Muscle of back (tissue), 13 donors: ENCODE measurements around the gene POTEB2. TPM values are rescaled to one million over a fixed set of nuclear protein-coding genes. Genes with fewer than 3 reads are reported as not detected.
"Not testable (repeated sequence)": the region's sequence is repeated elsewhere in the genome, so short reads cannot be mapped to it uniquely, and the experiment has no call there.

ENCODE experiments used
- DNase-seq, 3 donors: peaks; one replicate each; pipeline versions ENCODE4 v3.0.0 to v3.0.0-alpha.2; 2013
- long read RNA-seq, 9 donors: transcript quantifications; one replicate each; lab custom pipeline, GENCODE V29; 2026
- polyA plus RNA-seq, 10 donors: library from polyadenylated mRNA; unstranded; fragments of 120-200 nt; gene quantifications; one replicate each; pipeline ENCODE4 v1.2.1, GENCODE V29; 2013; ENCODE audit not compliant: insufficient read length in 10 of 10

POTEB2 gene
- not detected for polyA plus RNA-seq
- long read RNA-seq, donor 1: 0 reads
- long read RNA-seq, donor 2: 0 reads
- long read RNA-seq, donor 3: 0 reads
- long read RNA-seq, donor 4: 0 reads
- long read RNA-seq, donor 5: 0 reads
- long read RNA-seq, donor 6: 0 reads
- long read RNA-seq, donor 7: 0 reads
- long read RNA-seq, donor 8: 0 reads
- long read RNA-seq, donor 9: 0 reads

DNA sequence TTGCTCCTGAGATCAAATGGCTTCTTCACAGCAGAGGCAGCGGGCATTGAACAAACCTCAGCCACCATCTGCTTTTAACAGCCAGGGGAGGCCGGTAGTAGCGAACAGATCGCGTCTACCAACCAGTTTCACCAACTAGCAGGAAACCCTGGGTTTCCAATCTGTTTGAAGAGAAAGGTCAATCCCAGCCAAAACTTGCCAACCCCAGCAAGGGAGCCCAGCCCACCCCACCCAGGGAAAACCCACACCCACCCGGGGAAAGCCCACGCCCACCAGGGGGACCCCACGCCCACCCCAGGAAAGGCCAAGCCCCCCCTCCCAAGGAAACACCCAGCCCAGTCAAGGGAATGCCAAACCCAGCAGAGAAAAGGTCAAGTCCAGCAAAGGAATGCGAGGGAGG, at the start of gene POTEB2:
Gene POTEB2 (minus strand): TSS at position 101 of the 400 bp plus-strand sequence. CDS start 33 bp downstream, at position 68.
- DNase-seq: not testable (repeated sequence)

DNA sequence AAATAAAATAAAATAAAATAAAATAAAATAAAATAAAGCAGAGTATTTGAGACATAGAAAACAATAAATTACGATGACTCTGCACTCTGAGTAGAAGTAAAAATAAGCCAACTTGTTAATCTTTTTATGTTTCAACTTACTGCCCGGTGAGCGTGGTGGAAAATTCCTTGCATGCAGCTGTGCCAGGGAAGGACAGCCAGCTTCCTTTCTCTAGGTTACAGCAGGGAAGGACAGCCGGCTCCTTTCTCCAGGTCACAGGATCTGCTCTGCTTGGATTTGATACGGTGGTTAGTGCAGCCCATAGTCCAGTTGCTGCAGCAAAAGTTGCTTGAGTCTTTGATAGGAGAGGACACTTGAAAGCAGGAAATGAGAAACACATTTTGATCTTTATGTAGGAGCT, 13.8 kb upstream of the POTEB2 start:
- DNase-seq: not testable (repeated sequence)

DNA sequence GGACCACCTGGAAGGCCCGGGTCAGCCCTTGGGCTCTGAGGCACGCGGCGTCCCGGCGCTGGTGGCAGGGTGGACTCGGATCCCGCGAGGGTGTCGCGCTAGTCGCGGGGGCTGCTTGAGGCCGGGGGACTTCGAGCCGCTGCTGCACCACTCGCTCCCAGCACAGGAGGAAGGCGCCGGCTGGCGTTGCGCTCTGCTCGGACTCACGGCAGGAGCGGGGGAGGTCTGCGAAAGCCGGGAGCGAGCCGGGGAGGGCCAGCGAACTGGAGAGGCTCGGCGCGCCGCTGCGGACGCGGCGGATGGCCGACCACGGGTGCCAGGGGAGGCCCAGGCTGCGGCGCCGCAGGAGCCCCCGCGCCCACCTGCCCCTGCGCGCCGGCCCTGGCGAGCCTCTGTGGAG, 12.3 kb upstream of the POTEB2 start:
- not testable (repeated sequence) for DNase-seq

DNA sequence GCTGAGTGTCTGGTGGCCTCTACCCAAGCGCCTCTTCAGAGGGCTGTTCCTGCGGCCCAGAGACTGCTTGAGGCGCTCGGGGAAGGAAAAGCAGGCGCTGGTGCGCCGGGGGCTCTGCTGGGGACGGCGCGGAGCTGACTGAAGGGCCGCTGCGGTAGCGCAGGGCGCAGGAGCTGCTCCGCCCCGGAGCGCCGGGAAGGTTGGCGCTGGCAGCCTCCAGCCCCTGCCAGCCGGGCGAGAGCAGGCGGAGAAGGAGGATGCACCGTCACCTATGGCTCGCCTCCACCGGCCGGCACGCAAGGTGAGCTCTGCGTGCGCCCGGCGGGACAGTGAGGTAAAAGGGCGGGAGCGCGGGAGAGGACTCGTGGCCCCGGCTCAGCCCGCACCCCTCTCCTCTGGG, 11.7 kb upstream of the POTEB2 start:
- DNase-seq: not testable (repeated sequence)
